SJSA1 (cell line): ENCODE measurements around the gene ARMC8. TPM values are rescaled to one million over a fixed set of nuclear protein-coding genes. Genes with fewer than 3 reads are reported as not detected.
A peak's percentile ranks its signal among the peaks of the same experiment; 100 is the strongest.
"Not testable (repeated sequence)": the region's sequence is repeated elsewhere in the genome, so short reads cannot be mapped to it uniquely, and the experiment has no call there.

Experiments used
- DNase-seq, 2 experiments: peaks; one replicate each; pipeline ENCODE4 v3.0.0-alpha.2; 2015 to 2020; ENCODE audit warnings: low spot score in 2 of 2, low read depth in 1 of 2
- H3K27ac ChIP-seq: fragments of 250-450 bp; sonication (Bioruptor Pico); 2 replicates; pipeline ENCODE4 v1.5.1; 2020; ENCODE audit warnings: mild to moderate bottlenecking, moderate library complexity
- H3K27me3 ChIP-seq: fragments of 250-450 bp; sonication (Bioruptor Pico); replicated peaks from 2 replicates; pipeline ENCODE4 v1.5.1; 2020; ENCODE audit warnings: mild to moderate bottlenecking, moderate library complexity
- H3K36me3 ChIP-seq: fragments of 250-450 bp; sonication (Bioruptor Pico); 2 replicates; pipeline ENCODE4 v1.5.1; 2020; ENCODE audit warnings: mild to moderate bottlenecking
- H3K4me1 ChIP-seq: fragments of 250-450 bp; sonication (Bioruptor Pico); replicated peaks from 2 replicates; pipeline ENCODE4 v1.6.1; 2021; ENCODE audit warnings: mild to moderate bottlenecking
- H3K4me3 ChIP-seq: fragments of 250-450 bp; sonication (Bioruptor Pico); 2 replicates; pipeline ENCODE4 v1.5.1; 2020; ENCODE audit warnings: mild to moderate bottlenecking
- H3K9me3 ChIP-seq: fragments of 250-450 bp; sonication (Bioruptor Pico); replicated peaks from 2 replicates; pipeline ENCODE4 v1.5.1; 2020; ENCODE audit warnings: mild to moderate bottlenecking
- total RNA-seq: library from RNA; depleted of rRNA; stranded (reverse); fragments of >200 nt; shearing (Covaris generic); gene quantifications from 2 replicates; pipeline ENCODE4 v1.2.3, GENCODE V29; 2014; rRNA removed

Gene ARMC8, protein sequence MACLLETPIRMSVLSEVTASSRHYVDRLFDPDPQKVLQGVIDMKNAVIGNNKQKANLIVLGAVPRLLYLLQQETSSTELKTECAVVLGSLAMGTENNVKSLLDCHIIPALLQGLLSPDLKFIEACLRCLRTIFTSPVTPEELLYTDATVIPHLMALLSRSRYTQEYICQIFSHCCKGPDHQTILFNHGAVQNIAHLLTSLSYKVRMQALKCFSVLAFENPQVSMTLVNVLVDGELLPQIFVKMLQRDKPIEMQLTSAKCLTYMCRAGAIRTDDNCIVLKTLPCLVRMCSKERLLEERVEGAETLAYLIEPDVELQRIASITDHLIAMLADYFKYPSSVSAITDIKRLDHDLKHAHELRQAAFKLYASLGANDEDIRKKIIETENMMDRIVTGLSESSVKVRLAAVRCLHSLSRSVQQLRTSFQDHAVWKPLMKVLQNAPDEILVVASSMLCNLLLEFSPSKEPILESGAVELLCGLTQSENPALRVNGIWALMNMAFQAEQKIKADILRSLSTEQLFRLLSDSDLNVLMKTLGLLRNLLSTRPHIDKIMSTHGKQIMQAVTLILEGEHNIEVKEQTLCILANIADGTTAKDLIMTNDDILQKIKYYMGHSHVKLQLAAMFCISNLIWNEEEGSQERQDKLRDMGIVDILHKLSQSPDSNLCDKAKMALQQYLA
- 41.8 and 42.9 TPM in 2 replicates for total RNA-seq

DNA sequence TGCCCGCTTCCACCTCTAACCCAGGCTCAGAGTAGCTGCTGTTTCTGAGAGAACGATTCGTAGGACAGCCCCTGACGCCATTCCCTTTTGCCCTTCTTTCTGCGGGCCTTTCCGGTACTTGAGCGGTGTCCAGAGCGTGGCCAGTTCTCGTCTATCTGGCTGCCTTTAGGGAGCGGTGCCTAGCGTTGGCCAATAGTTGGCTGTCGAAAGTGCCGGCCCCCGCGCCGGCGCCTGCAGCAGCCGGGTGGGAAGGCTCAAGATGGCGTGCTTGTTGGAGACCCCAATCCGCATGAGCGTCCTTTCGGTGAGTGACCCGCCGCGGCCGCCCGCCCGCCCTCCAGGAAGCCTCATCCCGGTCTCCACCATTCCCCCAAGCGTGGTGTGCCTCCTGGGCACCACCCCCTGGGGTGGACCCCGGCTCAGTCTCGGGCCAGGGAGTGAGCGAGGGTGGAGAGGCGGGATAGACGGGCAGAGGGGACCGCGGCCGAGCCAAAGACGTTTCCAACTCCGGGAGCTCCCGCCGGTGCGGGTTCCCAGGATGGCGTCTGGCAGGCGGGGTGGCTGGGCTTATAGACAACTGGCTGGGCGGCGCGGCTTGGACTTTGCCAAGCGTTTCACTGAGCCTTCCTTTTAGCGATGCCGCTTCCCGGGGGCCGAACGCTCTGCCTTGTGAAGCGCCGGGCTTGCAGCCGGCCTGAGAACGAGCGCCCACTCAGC, at the start of gene ARMC8:
Gene ARMC8 (plus strand): TSS at position 6 of the 717 bp plus-strand sequence. CDS start 254 bp downstream, at position 260.
- Histone ChIP-seq H3K9me3 (no peaks in the 10 kb centered on the region), H3K4me3 (peak within 1 kb of the TSS; percentile 71), H3K36me3 (peaks cover 31% of the 10 kb centered on the region), H3K27ac (peak within 1 kb of the TSS; percentile 75), H3K27me3 (peaks cover 14% of the 10 kb centered on the region), H3K4me1 (peaks cover 7% of the 10 kb centered on the region)
- peak; percentile 54 to 92 for DNase-seq

DNA sequence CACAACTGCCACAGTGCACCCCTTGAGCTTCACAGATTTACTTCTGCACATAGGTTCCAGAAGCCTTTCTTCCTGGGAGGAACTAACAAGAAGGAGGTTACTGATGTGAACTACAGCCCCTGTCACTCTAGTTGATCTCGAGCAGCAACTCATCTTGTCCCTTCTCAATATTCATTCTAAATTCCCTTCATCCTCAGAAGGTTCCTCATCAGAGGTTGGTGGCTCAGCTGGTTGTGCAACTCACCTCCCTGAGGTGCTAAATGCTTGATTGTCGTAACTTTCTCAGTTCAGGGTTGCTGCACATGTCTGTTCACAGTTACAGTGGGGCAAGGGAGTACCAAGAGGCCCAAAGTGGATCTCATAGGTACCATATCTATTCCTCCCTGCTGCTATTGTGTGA, 49.2 kb upstream of the ARMC8 start:
- H3K4me1 ChIP-seq: peaks cover 17% of the 10 kb centered on the region
- DNase-seq: no peak
- H3K9me3 ChIP-seq: no peaks in the 10 kb centered on the region
- H3K36me3 ChIP-seq: no peaks in the 10 kb centered on the region
- no peak overlapping the region for H3K27ac ChIP-seq
- no peaks in the 10 kb centered on the region for H3K27me3 ChIP-seq
- no peak overlapping the region for H3K4me3 ChIP-seq

DNA sequence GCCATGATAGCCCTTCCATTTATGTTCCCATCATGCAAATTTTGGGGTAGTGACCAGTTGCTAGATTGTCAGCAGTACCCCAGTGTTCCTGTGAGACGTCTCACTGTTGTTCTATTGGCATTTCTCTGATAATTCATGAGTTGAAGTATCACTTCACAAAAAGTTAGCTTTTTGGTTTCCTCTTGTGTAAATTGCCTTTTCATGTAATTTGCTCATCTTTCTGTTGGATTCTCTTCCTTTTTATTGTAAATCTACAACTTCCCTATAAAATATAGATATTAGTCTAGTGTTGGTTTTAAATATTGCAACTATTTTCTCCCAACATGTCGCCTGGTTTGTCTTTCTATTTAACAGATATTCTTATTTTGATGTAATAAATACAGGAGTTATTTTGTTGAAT, 47.4 kb upstream of the ARMC8 start:
- H3K36me3 ChIP-seq: no peaks in the 10 kb centered on the region
- H3K4me1 ChIP-seq: peaks cover 17% of the 10 kb centered on the region
- no peak overlapping the region for H3K27ac ChIP-seq
- H3K27me3 ChIP-seq: no peaks in the 10 kb centered on the region
- DNase-seq: no peak
- H3K4me3 ChIP-seq: no peak overlapping the region
- no peaks in the 10 kb centered on the region; the same call in 1 of the 2 replicates for H3K9me3 ChIP-seq

DNA sequence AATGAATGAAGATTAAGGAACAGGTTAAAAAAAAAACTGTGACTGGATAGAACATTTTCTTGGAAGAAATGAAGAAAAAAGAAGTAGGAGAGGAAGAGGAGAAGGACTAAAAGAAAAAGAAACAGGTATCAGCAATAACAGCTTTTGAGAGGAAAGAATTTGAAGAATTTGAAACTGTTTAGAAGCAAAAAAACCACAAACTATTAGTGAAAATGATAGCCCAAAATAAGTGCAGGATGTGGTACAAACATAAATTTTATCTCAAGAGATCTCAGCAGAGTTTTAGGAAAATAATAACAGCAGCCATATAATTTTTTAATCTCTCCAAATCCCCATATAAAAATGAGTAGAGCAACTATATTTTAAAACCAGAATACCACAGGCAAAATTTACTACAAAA, 46.2 kb upstream of the ARMC8 start:
- peaks cover 17% of the 10 kb centered on the region for H3K4me1 ChIP-seq
- peak in 1 of 2 experiments; percentile 28 for DNase-seq
- H3K27ac ChIP-seq: no peak overlapping the region
- H3K27me3 ChIP-seq: no peaks in the 10 kb centered on the region
- H3K9me3 ChIP-seq: no peaks in the 10 kb centered on the region; the same call in 1 of the 2 replicates
- no peak overlapping the region for H3K4me3 ChIP-seq
- H3K36me3 ChIP-seq: no peaks in the 10 kb centered on the region

DNA sequence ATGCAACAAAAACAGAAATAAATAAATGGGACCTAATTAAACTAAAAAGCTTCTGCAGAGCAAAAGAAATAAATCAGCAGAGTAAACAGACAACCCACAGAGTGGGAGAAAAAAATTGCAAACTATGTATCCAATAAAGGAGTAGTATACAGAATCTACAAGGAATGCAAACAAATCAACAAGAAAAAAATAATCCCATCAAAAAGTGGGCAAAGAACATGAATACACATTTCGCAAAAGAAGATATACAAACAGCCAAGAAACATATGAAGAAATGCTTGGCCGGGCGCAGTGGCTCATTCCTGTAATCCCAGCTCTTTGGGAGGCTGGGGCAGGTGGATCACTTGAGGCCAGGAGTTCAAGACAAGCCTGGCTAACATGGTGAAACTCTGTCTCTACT, 44.9 kb upstream of the ARMC8 start:
- not testable (repeated sequence) for H3K27me3 ChIP-seq, H3K4me3 ChIP-seq, H3K27ac ChIP-seq, H3K36me3 ChIP-seq, H3K9me3 ChIP-seq
- peaks cover 17% of the 10 kb centered on the region for H3K4me1 ChIP-seq
- DNase-seq: peak in 1 of 2 experiments; percentile 81

DNA sequence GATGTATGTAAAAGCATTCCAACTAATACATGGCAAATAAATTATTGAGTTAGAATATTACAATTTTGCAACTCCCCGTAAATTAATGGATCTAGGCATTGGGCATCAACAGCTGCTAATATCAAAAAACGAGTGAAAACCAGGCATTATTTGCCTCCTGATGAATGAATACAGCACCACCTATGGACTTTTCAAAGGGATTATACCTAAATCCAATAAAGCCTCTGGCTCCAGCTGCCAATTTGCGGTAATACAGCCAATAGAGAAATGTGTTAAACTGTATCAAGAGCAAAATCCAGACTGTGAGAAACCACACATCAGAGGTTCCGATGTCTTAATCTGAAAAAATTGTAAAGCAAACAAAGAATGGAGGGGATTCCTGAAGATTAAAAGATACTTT, 38.6 kb upstream of the ARMC8 start:
- Histone ChIP-seq H3K4me3 (no peak overlapping the region), H3K9me3 (no peaks in the 10 kb centered on the region; the same call in 1 of the 2 replicates), H3K36me3 (no peaks in the 10 kb centered on the region), H3K27ac (no peak overlapping the region), H3K4me1 (no peaks in the 10 kb centered on the region), H3K27me3 (no peaks in the 10 kb centered on the region)
- no peak for DNase-seq

DNA sequence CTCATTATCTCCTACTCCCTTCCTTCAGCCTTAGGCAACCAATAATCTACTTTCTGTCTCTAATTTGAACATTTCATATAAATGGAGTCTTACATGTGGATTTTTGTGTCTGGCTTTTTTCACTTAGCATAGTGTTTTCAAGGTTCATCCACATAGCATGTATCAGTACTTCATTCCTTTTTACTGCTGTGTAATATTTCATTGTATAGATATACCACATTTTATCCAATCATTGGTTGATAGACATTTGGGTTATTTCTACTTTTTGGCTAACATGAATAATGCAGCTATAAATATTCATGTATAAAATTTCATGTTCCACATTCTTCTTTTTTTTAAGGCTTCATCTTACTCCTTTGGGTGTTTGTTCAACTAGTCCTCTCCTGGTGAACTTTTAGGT, 32.6 kb upstream of the ARMC8 start:
- H3K9me3 ChIP-seq: no peaks in the 10 kb centered on the region
- no peak overlapping the region for H3K27ac ChIP-seq
- H3K36me3 ChIP-seq: no peaks in the 10 kb centered on the region
- no peak overlapping the region for H3K4me3 ChIP-seq
- DNase-seq: no peak
- no peaks in the 10 kb centered on the region for H3K4me1 ChIP-seq
- no peaks in the 10 kb centered on the region for H3K27me3 ChIP-seq

DNA sequence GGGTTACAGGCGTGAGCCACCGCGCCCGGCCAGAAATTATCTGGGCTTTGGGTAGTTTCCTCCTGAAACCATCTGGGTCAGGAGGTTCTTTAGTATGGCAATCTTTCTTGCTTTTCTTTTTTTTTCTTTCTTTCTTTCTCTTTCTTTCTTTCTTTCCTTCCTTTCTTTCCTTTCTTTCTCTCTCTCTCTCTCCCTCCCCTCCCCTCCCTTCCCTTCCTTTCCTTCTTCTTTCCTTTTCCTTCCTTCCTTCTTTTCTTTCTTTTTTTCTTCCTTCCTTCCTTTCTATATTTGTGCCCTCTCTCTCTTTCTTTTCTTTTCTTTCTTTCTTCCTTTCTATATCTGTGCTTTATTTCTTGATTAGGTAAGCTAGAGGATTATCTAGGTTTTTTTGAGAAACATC, 29.4 kb upstream of the ARMC8 start:
- no peak overlapping the region for H3K27ac ChIP-seq
- H3K36me3 ChIP-seq: peaks cover 14% of the 10 kb centered on the region
- no peaks in the 10 kb centered on the region for H3K4me1 ChIP-seq
- H3K27me3 ChIP-seq: no peaks in the 10 kb centered on the region
- no peak overlapping the region for H3K4me3 ChIP-seq
- DNase-seq: no peak
- no peaks in the 10 kb centered on the region for H3K9me3 ChIP-seq

DNA sequence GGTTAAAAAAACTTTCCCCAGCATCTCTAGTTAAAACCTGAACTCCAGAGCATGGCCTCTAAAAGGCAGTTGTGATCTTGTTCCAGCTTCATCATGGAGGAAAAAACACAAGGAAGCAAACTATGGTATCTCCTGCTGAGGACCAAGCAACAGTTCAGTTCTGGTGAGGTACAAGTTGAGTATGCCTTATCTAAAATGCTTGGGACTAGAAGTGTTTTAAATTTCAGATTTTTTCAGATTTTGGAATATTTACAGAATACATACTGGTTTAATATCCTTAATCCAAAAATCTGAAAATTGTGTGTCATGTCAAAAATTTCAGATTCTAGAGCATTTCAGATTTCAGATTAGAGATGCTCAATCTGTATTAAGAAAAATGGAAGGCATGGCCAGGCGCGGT, 22.0 kb upstream of the ARMC8 start:
- DNase-seq: no peak

DNA sequence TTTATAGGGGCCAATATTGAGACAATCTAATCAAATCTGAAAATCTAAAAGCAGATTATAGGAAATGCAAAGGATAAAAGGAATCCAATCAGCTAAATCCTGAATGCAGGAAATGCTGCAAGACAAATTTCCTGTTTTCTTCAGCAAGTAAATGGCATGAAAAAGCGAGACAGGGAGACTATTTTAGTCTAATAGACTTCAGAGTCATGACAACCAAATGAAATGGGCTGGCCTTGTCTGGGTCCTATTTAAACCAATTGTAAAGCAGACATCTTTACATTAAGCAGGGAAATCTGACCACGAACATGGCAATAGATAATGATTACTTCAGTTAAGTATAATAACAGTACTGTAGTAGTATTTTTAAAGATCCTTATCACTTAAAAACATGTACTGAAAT, 14.5 kb upstream of the ARMC8 start:
- DNase-seq: no peak
- H3K9me3 ChIP-seq: no peaks in the 10 kb centered on the region
- no peaks in the 10 kb centered on the region for H3K27me3 ChIP-seq
- no peaks in the 10 kb centered on the region for H3K4me1 ChIP-seq
- H3K4me3 ChIP-seq: no peak overlapping the region
- H3K27ac ChIP-seq: no peak overlapping the region
- peaks cover 41% of the 10 kb centered on the region for H3K36me3 ChIP-seq

More for the DNA sequence above, 22.0 kb upstream of the ARMC8 start:
- Histone ChIP-seq H3K9me3 (no peaks in the 10 kb centered on the region), H3K4me1 (no peaks in the 10 kb centered on the region), H3K27me3 (no peaks in the 10 kb centered on the region), H3K36me3 (peaks cover 58% of the 10 kb centered on the region), H3K4me3 (no peak overlapping the region), H3K27ac (no peak overlapping the region)

DNA sequence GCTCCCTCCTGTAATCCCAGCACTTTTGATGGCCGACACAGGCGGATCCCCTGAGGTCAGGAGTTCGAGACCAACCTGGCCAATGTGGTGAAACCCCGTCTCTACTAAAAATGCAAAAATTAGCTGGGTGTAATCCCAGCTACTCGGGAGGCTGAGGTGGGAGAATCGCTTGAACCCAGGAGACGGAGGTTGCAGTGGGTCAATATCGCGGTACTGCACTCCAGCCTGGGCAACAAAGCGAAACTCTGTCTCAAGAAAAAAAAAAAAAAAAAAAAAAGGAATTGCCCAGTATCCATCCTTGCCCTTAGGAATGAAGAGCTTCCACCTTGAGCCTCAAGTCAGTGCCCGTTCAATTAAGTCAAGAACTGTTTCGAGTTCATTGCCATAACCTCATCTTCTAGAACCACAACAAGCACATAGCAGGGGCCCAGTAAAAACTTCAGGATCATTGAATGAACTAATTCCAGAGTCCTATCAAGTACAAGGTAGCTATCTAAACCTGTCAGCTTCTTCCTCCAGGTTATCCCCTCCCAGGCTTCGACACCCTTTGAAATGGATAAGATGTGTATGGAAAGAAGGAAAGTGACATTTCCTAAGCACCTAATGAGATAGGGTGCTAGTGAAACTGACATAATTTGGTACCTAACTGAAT, 13.2 kb upstream of the ARMC8 start:
- Histone ChIP-seq H3K27me3 (no peaks in the 10 kb centered on the region), H3K36me3 (peaks cover 33% of the 10 kb centered on the region), H3K4me1 (no peaks in the 10 kb centered on the region), H3K9me3 (no peaks in the 10 kb centered on the region), H3K27ac (no peak overlapping the region), H3K4me3 (peak overlapping the region; percentile 63)
- no peak for DNase-seq

DNA sequence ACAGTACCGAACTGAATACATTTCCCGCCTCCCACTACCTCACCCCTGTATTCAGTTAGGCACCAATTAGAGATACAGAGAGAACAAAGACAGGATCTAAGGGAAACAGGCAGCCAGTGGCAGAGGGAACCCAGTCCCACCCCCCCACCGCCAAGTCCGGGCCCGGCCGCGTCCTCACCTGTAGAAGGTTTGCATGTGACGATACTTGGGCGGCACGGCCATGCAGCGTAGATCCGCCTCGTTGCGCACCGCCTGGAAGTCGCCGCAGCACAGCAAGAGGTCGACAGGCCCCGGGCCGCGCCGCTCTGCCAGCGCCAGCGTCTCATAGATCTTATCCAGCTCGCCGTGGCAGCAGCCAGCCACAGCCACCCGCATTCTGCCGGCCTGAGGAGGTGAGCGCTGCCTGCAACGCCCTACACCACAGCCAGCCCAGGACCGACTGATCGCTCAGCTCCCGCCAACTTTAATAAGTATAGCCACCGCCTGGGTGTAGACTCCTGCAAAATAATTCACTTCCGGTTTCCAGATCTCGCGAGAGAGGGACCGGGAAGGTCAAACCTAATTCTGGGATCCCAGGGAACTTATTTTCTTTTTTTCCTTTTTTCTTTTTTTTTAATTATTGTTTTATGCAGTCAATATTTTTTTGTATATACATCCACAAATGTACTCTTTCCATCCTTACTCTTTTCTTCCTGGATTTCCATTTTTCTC, 12.5 kb upstream of the ARMC8 start, which contains the start of gene DBR1:
Gene DBR1 (minus strand): TSS at position 501 of the 711 bp plus-strand sequence. CDS start 126 bp downstream, at position 375.
- H3K9me3 ChIP-seq: no peaks in the 10 kb centered on the region
- peaks cover 28% of the 10 kb centered on the region for H3K36me3 ChIP-seq
- peak within 1 kb of the TSS; percentile 63 for H3K4me3 ChIP-seq
- no peaks in the 10 kb centered on the region for H3K4me1 ChIP-seq
- DNase-seq: peak; percentile 78 to 80
- H3K27ac ChIP-seq: peak within 1 kb of the TSS; percentile 28
- H3K27me3 ChIP-seq: no peaks in the 10 kb centered on the region
